PC-9 (cell line): ENCODE results near the gene KASH5. TPM values are rescaled to one million over a fixed set of nuclear protein-coding genes. Genes with fewer than 3 reads are reported as not detected.

ENCODE experiments used
- Bru-seq: library from RNA; stranded (reverse); fragments of 400-500 nt; gene quantifications from one replicate; lab custom pipeline; 2021; lab: Mats Ljungman, UMichigan
- BruChase-seq, 2 experiments: library from RNA; stranded (reverse); fragments of 400-500 nt; gene quantifications; one replicate each; lab custom pipeline; 2021; lab: Mats Ljungman, UMichigan
- BruUV-seq: library from RNA; stranded (reverse); fragments of 400-500 nt; replicated peaks from 2 replicates; lab custom pipeline; 2021; lab: Mats Ljungman, UMichigan
- CTCF ChIA-PET: fragments of 300-600 bp; sonication (Branson Sonifier 250); formaldehyde crosslinking; loops from one replicate; lab custom pipeline; 2022; ENCODE audit warnings: antibody characterized with exemption; lab: Charles Lee
- POLR2A ChIA-PET: fragments of 300-600 bp; sonication (Branson Sonifier 250); formaldehyde crosslinking; loops from one replicate; lab custom pipeline; 2022; ENCODE audit warnings: antibody characterized with exemption; ENCODE audit not compliant: unreplicated experiment; lab: Charles Lee
- DNase-seq, 2 experiments: peaks; one replicate each; pipeline versions ENCODE4 v3.0.0 to v3.0.0-alpha.2; 2015 to 2022; ENCODE audit warnings: mixed read lengths in 1 of 2
- H2AFZ ChIP-seq: fragments of 200-600 bp; sonication (generic); 2 replicates; pipeline ENCODE4 v1.8.1; 2017; ENCODE audit warnings: antibody characterized with exemption
- H3F3A ChIP-seq: fragments of 200-600 bp; sonication (generic); 2 replicates; pipeline ENCODE4 v1.8.1; 2017; ENCODE audit warnings: antibody characterized with exemption, mild to moderate bottlenecking, low read depth; ENCODE audit not compliant: insufficient read depth
- H3K27ac ChIP-seq: fragments of 200-600 bp; sonication (generic); 2 replicates; pipeline ENCODE4 v1.6.1; 2016; ENCODE audit warnings: mixed run types
- H3K27me3 ChIP-seq: fragments of 200-600 bp; sonication (generic); 2 replicates; pipeline ENCODE4 v1.6.1; 2016; ENCODE audit warnings: low read depth, mixed run types; ENCODE audit not compliant: insufficient read depth
- H3K36me3 ChIP-seq: fragments of 200-600 bp; sonication (generic); 2 replicates; pipeline ENCODE4 v1.6.1; 2016; ENCODE audit warnings: low read depth, mixed run types
- H3K4me1 ChIP-seq: fragments of 200-600 bp; sonication (generic); replicated peaks from 2 replicates; pipeline ENCODE4 v1.6.1; 2016; ENCODE audit warnings: mixed run types; ENCODE audit not compliant: insufficient read depth
- H3K4me2 ChIP-seq: fragments of 200-600 bp; sonication (generic); 2 replicates; pipeline ENCODE4 v1.6.1; 2017; ENCODE audit warnings: mixed run types
- H3K4me3 ChIP-seq: fragments of 200-600 bp; sonication (generic); 2 replicates; pipeline ENCODE4 v1.6.1; 2016; ENCODE audit warnings: mixed run types
- H3K79me2 ChIP-seq: fragments of 200-600 bp; sonication (generic); 2 replicates; pipeline ENCODE4 v1.6.1; 2017; ENCODE audit warnings: low read depth, mixed run types
- H3K9me2 ChIP-seq: fragments of 200-600 bp; sonication (generic); 2 replicates; pipeline ENCODE4 v1.8.1; 2017; ENCODE audit warnings: mild to moderate bottlenecking; ENCODE audit not compliant: insufficient read depth
- H3K9me3 ChIP-seq: fragments of 200-600 bp; sonication (generic); 2 replicates; pipeline ENCODE4 v1.8.1; 2016; ENCODE audit warnings: low read depth; ENCODE audit not compliant: insufficient read depth
- H4K20me1 ChIP-seq: fragments of 200-600 bp; sonication (generic); 2 replicates; pipeline ENCODE4 v1.8.1; 2017; ENCODE audit not compliant: insufficient read depth
- EZH2 ChIP-seq: fragments of 200-600 bp; sonication (generic); IDR thresholded peaks from 2 replicates; pipeline ENCODE4 v1.8.0; 2017; ENCODE audit warnings: antibody characterized with exemption, low read depth
- intact Hi-C: fragments of 100-400 bp; cut with micrococcal nuclease; formaldehyde crosslinking; loops from one replicate; pipeline ENCODE4 v1.10.0; 2022; ENCODE audit not compliant: unreplicated experiment
- long read RNA-seq: library from polyadenylated mRNA; stranded (forward); transcript quantifications from one replicate; pipeline ENCODE4 v2.0.0, GENCODE V29; 2022
- total RNA-seq: library from RNA; stranded (reverse); gene quantifications from 2 replicates; pipeline ENCODE4 v1.2.3, GENCODE V29; 2021
- TF ChIP-seq, protein P1 (sequence below): fragments of 200-600 bp; sonication (generic); conservative IDR thresholded peaks from 2 replicates; pipeline ENCODE4 v1.6.1; 2017; ENCODE audit warnings: mixed run types, antibody characterized with exemption, mild to moderate bottlenecking, moderate library complexity

KASH5 gene, protein sequence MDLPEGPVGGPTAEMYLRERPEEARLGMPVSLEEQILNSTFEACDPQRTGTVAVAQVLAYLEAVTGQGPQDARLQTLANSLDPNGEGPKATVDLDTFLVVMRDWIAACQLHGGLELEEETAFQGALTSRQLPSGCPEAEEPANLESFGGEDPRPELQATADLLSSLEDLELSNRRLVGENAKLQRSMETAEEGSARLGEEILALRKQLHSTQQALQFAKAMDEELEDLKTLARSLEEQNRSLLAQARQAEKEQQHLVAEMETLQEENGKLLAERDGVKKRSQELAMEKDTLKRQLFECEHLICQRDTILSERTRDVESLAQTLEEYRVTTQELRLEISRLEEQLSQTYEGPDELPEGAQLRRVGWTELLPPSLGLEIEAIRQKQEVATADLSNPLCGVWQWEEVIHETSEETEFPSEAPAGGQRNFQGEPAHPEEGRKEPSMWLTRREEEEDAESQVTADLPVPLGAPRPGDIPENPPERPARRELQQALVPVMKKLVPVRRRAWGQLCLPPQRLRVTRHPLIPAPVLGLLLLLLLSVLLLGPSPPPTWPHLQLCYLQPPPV
- total RNA-seq (0.39 TPM in 1 of 2 replicates, not detected in the other), Bru-seq, nascent RNA (percentile 5 among the genes with signal in this experiment), BruChase-seq, experiment 1, labeled RNA remaining after a 2-hour chase (not detected), BruChase-seq, experiment 2, labeled RNA remaining after a 6-hour chase (percentile 3 among the genes with signal in this experiment)
- long read RNA-seq: 0 reads

DNA sequence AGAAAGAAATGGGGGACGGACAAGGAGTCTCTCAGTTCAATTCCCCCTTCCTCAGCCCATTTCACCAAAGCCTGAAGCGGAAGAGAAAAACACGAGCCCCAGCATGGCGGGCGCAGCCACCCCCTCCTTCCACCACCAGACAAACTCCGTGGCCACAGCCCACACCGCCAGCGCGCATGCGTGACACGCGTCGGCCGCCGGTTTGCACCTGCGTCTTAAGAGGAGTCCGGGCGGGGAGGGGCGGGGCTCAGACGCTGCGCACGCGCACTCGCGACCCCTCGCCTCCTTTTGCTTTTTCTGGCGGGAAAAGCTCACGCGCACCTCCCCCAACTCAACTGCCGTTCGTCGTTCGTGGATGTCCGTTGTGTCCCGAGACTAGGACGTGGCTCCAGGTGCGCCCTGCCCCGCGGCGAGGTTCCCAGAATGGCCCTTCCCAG lies at the start of gene KASH5:
TSS of gene KASH5 (plus strand) at position 314 of the 437 bp plus-strand sequence. CDS start 2,635 bp downstream, outside the sequence.
- Histone ChIP-seq H3K9me3 (peaks cover 3% of the 10 kb centered on the region; the same call in 1 of the 2 replicates), H3K4me3 (peak within 1 kb of the TSS; percentile 41; the same call in 1 of the 2 replicates), H3K4me1 (no peaks in the 10 kb centered on the region), H4K20me1 (no peaks in the 10 kb centered on the region), H3K9me2 (no peaks in the 10 kb centered on the region), H2AFZ (peak within 1 kb of the TSS; percentile 65; the same call in 1 of the 2 replicates), H3K27me3 (peaks cover 16% of the 10 kb centered on the region), H3K79me2 (no peaks in the 10 kb centered on the region), H3K36me3 (no peaks in the 10 kb centered on the region), H3F3A (peaks cover 12% of the 10 kb centered on the region; the same call in 1 of the 2 replicates), H3K4me2 (peak within 1 kb of the TSS; percentile 24), H3K27ac (no peak within 1 kb of the TSS)
- DNase-seq: peak; percentile 59 to 71
- ChIA-PET CTCF (no interaction called here), POLR2A (interaction anchor here (0.7 kb wide), 2 partner anchors 13 to 1128 kb away, joined by 5 to 6 read pairs; no protein-coding TSS in a partner anchor)
- TF ChIP-seq, protein P1, sequence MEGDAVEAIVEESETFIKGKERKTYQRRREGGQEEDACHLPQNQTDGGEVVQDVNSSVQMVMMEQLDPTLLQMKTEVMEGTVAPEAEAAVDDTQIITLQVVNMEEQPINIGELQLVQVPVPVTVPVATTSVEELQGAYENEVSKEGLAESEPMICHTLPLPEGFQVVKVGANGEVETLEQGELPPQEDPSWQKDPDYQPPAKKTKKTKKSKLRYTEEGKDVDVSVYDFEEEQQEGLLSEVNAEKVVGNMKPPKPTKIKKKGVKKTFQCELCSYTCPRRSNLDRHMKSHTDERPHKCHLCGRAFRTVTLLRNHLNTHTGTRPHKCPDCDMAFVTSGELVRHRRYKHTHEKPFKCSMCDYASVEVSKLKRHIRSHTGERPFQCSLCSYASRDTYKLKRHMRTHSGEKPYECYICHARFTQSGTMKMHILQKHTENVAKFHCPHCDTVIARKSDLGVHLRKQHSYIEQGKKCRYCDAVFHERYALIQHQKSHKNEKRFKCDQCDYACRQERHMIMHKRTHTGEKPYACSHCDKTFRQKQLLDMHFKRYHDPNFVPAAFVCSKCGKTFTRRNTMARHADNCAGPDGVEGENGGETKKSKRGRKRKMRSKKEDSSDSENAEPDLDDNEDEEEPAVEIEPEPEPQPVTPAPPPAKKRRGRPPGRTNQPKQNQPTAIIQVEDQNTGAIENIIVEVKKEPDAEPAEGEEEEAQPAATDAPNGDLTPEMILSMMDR: no peak
- TF ChIP-seq EZH2: no peak
- BruUV-seq: no TSS peak
- intact Hi-C loops: no loop called here

DNA sequence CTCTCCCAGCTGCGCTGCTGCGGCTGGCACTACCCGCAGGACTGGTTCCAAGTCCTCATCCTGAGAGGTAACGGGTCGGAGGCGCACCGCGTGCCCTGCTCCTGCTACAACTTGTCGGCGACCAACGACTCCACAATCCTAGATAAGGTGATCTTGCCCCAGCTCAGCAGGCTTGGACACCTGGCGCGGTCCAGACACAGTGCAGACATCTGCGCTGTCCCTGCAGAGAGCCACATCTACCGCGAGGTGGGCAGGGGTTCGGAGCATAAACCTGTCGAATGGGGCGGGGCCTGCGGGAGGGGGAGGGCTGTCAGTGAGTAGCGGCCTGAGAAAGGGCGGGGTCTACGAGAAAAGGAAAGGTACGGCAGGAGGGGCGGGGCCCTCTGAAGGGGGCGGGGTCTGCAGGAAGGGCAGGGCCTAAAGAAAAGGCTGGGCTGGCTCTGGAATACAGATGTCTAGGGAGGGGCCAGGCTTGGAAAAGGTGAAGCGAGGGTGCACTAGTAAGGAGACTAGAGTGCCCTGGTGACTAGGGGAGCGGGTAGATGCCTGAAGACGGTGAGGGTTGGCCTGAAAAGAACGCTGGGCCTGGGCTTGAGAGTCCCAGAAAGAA lies 49.3 kb upstream of the KASH5 start:
- Histone ChIP-seq H3K4me2 (peak overlapping the region; percentile 22), H2AFZ (no peak overlapping the region), H3K79me2 (no peaks in the 10 kb centered on the region), H3F3A (no peaks in the 10 kb centered on the region), H3K36me3 (no peaks in the 10 kb centered on the region), H3K9me3 (no peaks in the 10 kb centered on the region), H4K20me1 (no peaks in the 10 kb centered on the region), H3K27ac (no peak overlapping the region), H3K9me2 (no peaks in the 10 kb centered on the region), H3K4me3 (no peak overlapping the region), H3K4me1 (no peaks in the 10 kb centered on the region), H3K27me3 (no peaks in the 10 kb centered on the region)
- DNase-seq: peak in 1 of 2 experiments; percentile 92
- no peak for TF ChIP-seq EZH2
- TF ChIP-seq, protein P1: no peak
- ChIA-PET POLR2A (interaction anchor here (0.5 to 0.6 kb wide), 3 partner anchors 113 to 333 kb away, joined by 3 to 4 read pairs (median 3); partner anchors contain the start of gene PIH1D1), CTCF (interaction anchor here (0.6 to 1.3 kb wide), 3 partner anchors 11 to 529 kb away, joined by 3 to 13 read pairs (median 4); partner anchors contain the start of gene TEAD2)
- BruUV-seq: no TSS peak
- intact Hi-C loops: loop anchor here (2.0 kb wide), 1 partner anchor 24 kb away; the partner anchor contains the start of genes DKKL1 and TEAD2
